ENCODE measurements around the gene HES1. TPM values are rescaled to one million over a fixed set of nuclear protein-coding genes. Genes with fewer than 3 reads are reported as not detected.

The HES1 gene
- total RNA-seq, 1 donor = 22.9 TPM

- H3K27me3 ChIP-seq (ENCODE audit: insufficient read depth, low read length) = no peaks in the 10 kb centered on the region
Measured at GRCh38 chr3:194098081-194098842, 37.7 kb upstream of the HES1 start.

GRCh38 chr3:194098843-194099183 lies 37.1 kb upstream of the HES1 start:
- Histone ChIP-seq H3K4me3 (ENCODE audit: low read length) (no peak overlapping the region), H3K9me3 (ENCODE audit: low read depth, low read length) (no peaks in the 10 kb centered on the region), H3K27me3 (ENCODE audit: insufficient read depth, low read length) (no peaks in the 10 kb centered on the region), H3K4me1 (ENCODE audit: insufficient read depth, low read length) (peaks cover 36% of the 10 kb centered on the region)

More at GRCh38 chr3:194098081-194098842, 37.7 kb upstream of the HES1 start:
- H3K9me3 ChIP-seq (ENCODE audit: low read depth, low read length) = no peaks in the 10 kb centered on the region
- peaks cover 30% of the 10 kb centered on the region for H3K4me1 ChIP-seq (ENCODE audit: insufficient read depth, low read length)
- no peak overlapping the region for H3K4me3 ChIP-seq (ENCODE audit: low read length)

GRCh38 chr3:194099215-194099614 lies 36.7 kb upstream of the HES1 start:
- H3K9me3 ChIP-seq (ENCODE audit: low read depth, low read length) = no peaks in the 10 kb centered on the region
- no peak overlapping the region for H3K4me3 ChIP-seq (ENCODE audit: low read length)
- no peaks in the 10 kb centered on the region for H3K27me3 ChIP-seq (ENCODE audit: insufficient read depth, low read length)
- H3K4me1 ChIP-seq (ENCODE audit: insufficient read depth, low read length) = peaks cover 40% of the 10 kb centered on the region

GRCh38 chr3:194100856-194101390 lies 35.0 kb upstream of the HES1 start:
- Histone ChIP-seq H3K4me3 (ENCODE audit: low read length) (no peak overlapping the region), H3K27me3 (ENCODE audit: insufficient read depth, low read length) (no peaks in the 10 kb centered on the region), H3K4me1 (ENCODE audit: insufficient read depth, low read length) (peaks cover 46% of the 10 kb centered on the region), H3K9me3 (ENCODE audit: low read depth, low read length) (no peaks in the 10 kb centered on the region)

GRCh38 chr3:194101592-194102432 lies 34.1 kb upstream of the HES1 start:
- Histone ChIP-seq H3K4me1 (ENCODE audit: insufficient read depth, low read length) (peaks cover 50% of the 10 kb centered on the region), H3K9me3 (ENCODE audit: low read depth, low read length) (no peaks in the 10 kb centered on the region), H3K27me3 (ENCODE audit: insufficient read depth, low read length) (no peaks in the 10 kb centered on the region), H3K4me3 (ENCODE audit: low read length) (no peak overlapping the region)

- Histone ChIP-seq H3K27me3 (ENCODE audit: insufficient read depth, low read length) (no peaks in the 10 kb centered on the region), H3K4me1 (ENCODE audit: insufficient read depth, low read length) (peaks cover 53% of the 10 kb centered on the region), H3K4me3 (ENCODE audit: low read length) (no peak overlapping the region), H3K9me3 (ENCODE audit: low read depth, low read length) (no peaks in the 10 kb centered on the region)
Measured at GRCh38 chr3:194102436-194102835, 33.5 kb upstream of the HES1 start.

- no peaks in the 10 kb centered on the region for H3K9me3 ChIP-seq (ENCODE audit: low read depth, low read length)
- H3K4me3 ChIP-seq (ENCODE audit: low read length) = no peak overlapping the region
- peaks cover 50% of the 10 kb centered on the region for H3K4me1 ChIP-seq (ENCODE audit: insufficient read depth, low read length)
- H3K27me3 ChIP-seq (ENCODE audit: insufficient read depth, low read length) = no peaks in the 10 kb centered on the region
Measured at GRCh38 chr3:194103505-194103904, 32.4 kb upstream of the HES1 start.

GRCh38 chr3:194103983-194104751 lies 31.8 kb upstream of the HES1 start:
- H3K27me3 ChIP-seq (ENCODE audit: insufficient read depth, low read length) = no peaks in the 10 kb centered on the region
- H3K4me3 ChIP-seq (ENCODE audit: low read length) = no peak overlapping the region
- no peaks in the 10 kb centered on the region for H3K9me3 ChIP-seq (ENCODE audit: low read depth, low read length)
- H3K4me1 ChIP-seq (ENCODE audit: insufficient read depth, low read length) = peaks cover 45% of the 10 kb centered on the region

GRCh38 chr3:194105292-194105691 lies 30.7 kb upstream of the HES1 start:
- peaks cover 51% of the 10 kb centered on the region for H3K4me1 ChIP-seq (ENCODE audit: insufficient read depth, low read length)
- no peaks in the 10 kb centered on the region for H3K9me3 ChIP-seq (ENCODE audit: low read depth, low read length)
- H3K27me3 ChIP-seq (ENCODE audit: insufficient read depth, low read length) = no peaks in the 10 kb centered on the region
- no peak overlapping the region for H3K4me3 ChIP-seq (ENCODE audit: low read length)

- Histone ChIP-seq H3K27me3 (ENCODE audit: insufficient read depth, low read length) (no peaks in the 10 kb centered on the region), H3K9me3 (ENCODE audit: low read depth, low read length) (no peaks in the 10 kb centered on the region), H3K4me1 (ENCODE audit: insufficient read depth, low read length) (peaks cover 40% of the 10 kb centered on the region), H3K4me3 (ENCODE audit: low read length) (no peak overlapping the region)
Measured at GRCh38 chr3:194107107-194107506, 28.8 kb upstream of the HES1 start.

GRCh38 chr3:194109192-194109863 lies 26.6 kb upstream of the HES1 start:
- H3K4me1 ChIP-seq (ENCODE audit: insufficient read depth, low read length) = peaks cover 26% of the 10 kb centered on the region
- no peaks in the 10 kb centered on the region for H3K27me3 ChIP-seq (ENCODE audit: insufficient read depth, low read length)
- H3K4me3 ChIP-seq (ENCODE audit: low read length) = no peak overlapping the region
- H3K9me3 ChIP-seq (ENCODE audit: low read depth, low read length) = no peaks in the 10 kb centered on the region

GRCh38 chr3:194110483-194110882 lies 25.5 kb upstream of the HES1 start:
- H3K9me3 ChIP-seq (ENCODE audit: low read depth, low read length) = no peaks in the 10 kb centered on the region
- no peak overlapping the region for H3K4me3 ChIP-seq (ENCODE audit: low read length)
- H3K27me3 ChIP-seq (ENCODE audit: insufficient read depth, low read length) = no peaks in the 10 kb centered on the region
- H3K4me1 ChIP-seq (ENCODE audit: insufficient read depth, low read length) = peaks cover 14% of the 10 kb centered on the region

- no peaks in the 10 kb centered on the region for H3K9me3 ChIP-seq (ENCODE audit: low read depth, low read length)
- H3K27me3 ChIP-seq (ENCODE audit: insufficient read depth, low read length) = no peaks in the 10 kb centered on the region
- peaks cover 13% of the 10 kb centered on the region for H3K4me1 ChIP-seq (ENCODE audit: insufficient read depth, low read length)
- no peak overlapping the region for H3K4me3 ChIP-seq (ENCODE audit: low read length)
Measured at GRCh38 chr3:194111336-194111735, 24.6 kb upstream of the HES1 start.

All from mononuclear cell (primary cell).